Hepatic stellate cell (primary cell): ENCODE data around the gene GLA.

Source experiments
- DNase-seq: peaks from one replicate; pipeline ENCODE4 v3.0.0; 2011; ENCODE audit warnings: low spot score

The GLA gene

GRCh38 chrX:101407748-101408531 is at the start of gene GLA, which contains the start of gene HNRNPH2:
GLA (minus strand) TSS chrX:101407925; CDS start chrX:101407903, 22 bp downstream.
HNRNPH2 (plus strand) TSS chrX:101408222; CDS start chrX:101411989, 3,767 bp downstream.
- DNase-seq: peak; percentile 83

- DNase-seq: no peak
Measured at GRCh38 chrX:101452056-101452455, 44.3 kb upstream of the GLA start.

GRCh38 chrX:101450961-101451360 is 43.2 kb upstream of the GLA start:
- no peak for DNase-seq

- no peak for DNase-seq
Measured at GRCh38 chrX:101450085-101450484, 42.4 kb upstream of the GLA start.

GRCh38 chrX:101449279-101449678 is 41.6 kb upstream of the GLA start:
- no peak for DNase-seq

- no peak for DNase-seq
Measured at GRCh38 chrX:101442085-101442484, 34.4 kb upstream of the GLA start.

GRCh38 chrX:101430457-101431078 is 22.8 kb upstream of the GLA start:
- DNase-seq: no peak

- no peak for DNase-seq
Measured at GRCh38 chrX:101429934-101430333, 22.2 kb upstream of the GLA start.

- no peak for DNase-seq
Measured at GRCh38 chrX:101427954-101428353, 20.2 kb upstream of the GLA start.

- no peak for DNase-seq
Measured at GRCh38 chrX:101419489-101419888, 11.8 kb upstream of the GLA start.

GRCh38 chrX:101417981-101418841 is 10.5 kb upstream of the GLA start:
- DNase-seq: no peak

GRCh38 chrX:101417190-101417589 is 9.5 kb upstream of the GLA start:
- DNase-seq: no peak

- no peak for DNase-seq
Measured at GRCh38 chrX:101416691-101417090, 9.0 kb upstream of the GLA start.

GRCh38 chrX:101415180-101416145 is 7.7 kb upstream of the GLA start:
- DNase-seq: peak; percentile 58

- DNase-seq: no peak
Measured at GRCh38 chrX:101411984-101412383, 4.3 kb upstream of the GLA start.

- no peak for DNase-seq
Measured at GRCh38 chrX:101410461-101410860, 2.7 kb upstream of the GLA start.

GRCh38 chrX:101409043-101409442 is 1.3 kb upstream of the GLA start:
- DNase-seq: no peak

- DNase-seq: no peak
Measured at GRCh38 chrX:101408532-101408841, 762 bp upstream of the GLA start.

- DNase-seq: no peak
Measured at GRCh38 chrX:101407167-101407747, 468 bp downstream of the GLA start.

GRCh38 chrX:101399825-101400224 is 7.9 kb downstream of the GLA start:
- DNase-seq: no peak

- no peak for DNase-seq
Measured at GRCh38 chrX:101398694-101399093, 9.0 kb downstream of the GLA start.
